ENCODE measurements around the gene HS6ST1. TPM values are rescaled to one million over a fixed set of nuclear protein-coding genes. Genes with fewer than 3 reads are reported as not detected.

Gene HS6ST1
- total and polyA plus RNA-seq, 2 donors (not counting 3 experiments of a cell fraction or from before 2014, with no cell fraction given): 12.8 to 19.4 TPM

DNA sequence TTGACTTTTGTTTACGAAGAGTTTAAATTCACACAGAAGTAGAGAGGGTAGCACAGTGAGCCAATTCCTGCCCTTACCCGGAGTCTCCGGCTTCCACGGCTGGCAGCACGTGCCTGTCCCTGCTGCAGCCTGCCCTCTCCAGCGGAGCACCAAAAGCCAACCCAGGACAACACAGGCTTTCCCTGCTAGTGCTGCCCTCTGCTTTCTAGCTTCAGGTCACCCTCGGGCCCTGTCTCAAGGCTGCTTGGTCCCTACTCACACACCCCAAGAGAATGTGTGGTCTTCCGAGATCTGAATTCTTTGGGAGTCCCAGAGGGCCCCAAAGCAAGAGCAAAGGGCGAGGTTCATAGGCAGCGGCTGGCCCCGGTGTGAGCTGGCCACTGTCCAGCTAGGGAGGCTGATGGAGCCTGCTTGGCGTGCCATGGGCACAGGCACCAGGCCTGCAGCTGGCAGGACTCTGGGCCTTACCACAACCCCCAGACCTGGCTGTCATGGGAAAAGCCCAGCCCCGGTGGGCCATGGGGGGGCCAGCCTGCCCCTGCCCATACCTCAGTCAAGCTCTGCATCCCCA, 7.0 kb upstream of the HS6ST1 start:
- Histone ChIP-seq H3K36me3 (ENCODE audit: control insufficient read depth in 2 of 2, extremely low read depth in 1 of 2, insufficient read depth in 2 of 2, low read length in 2 of 2) (no peaks in the 10 kb centered on the region), H3K9me1 (replicated peaks; ENCODE audit: control insufficient read depth, extremely low read depth, insufficient read depth, low read length) (no peaks in the 10 kb centered on the region), H3K27me3 (ENCODE audit: control insufficient read depth in 2 of 2, insufficient read depth in 2 of 2, low read length in 2 of 2) (no peaks in the 10 kb centered on the region), H3K4me2 (ENCODE audit: insufficient read depth, low read length) (no peak overlapping the region), H3K4me3 (replicated peaks in 1 of 3; ENCODE audit: insufficient read depth in 1 of 3, low read depth in 1 of 3, low read length in 3 of 3) (no peak overlapping the region), H2AFZ (ENCODE audit: low read depth, low read length) (no peak overlapping the region), H3K9me3 (replicated peaks; ENCODE audit: control insufficient read depth, insufficient read depth, low read length) (no peaks in the 10 kb centered on the region), H3K4me1 (ENCODE audit: control insufficient read depth, extremely low read depth, insufficient read depth, low read length) (no peaks in the 10 kb centered on the region), H4K20me1 (replicated peaks; ENCODE audit: control insufficient read depth, extremely low read depth, insufficient read depth, low read length) (no peaks in the 10 kb centered on the region), H3K27ac (ENCODE audit: insufficient read depth, low read depth, low read length) (no peak overlapping the region), H3K79me2 (ENCODE audit: control insufficient read depth, insufficient read depth, low read length) (no peaks in the 10 kb centered on the region), H3K9ac (replicated peaks; ENCODE audit: extremely low read depth, insufficient read depth, low read length) (no peak overlapping the region)
- CTCF ChIA-PET: no interaction called here
- no peak for DNase-seq (ENCODE audit: low read depth, low spot score)
- dilution Hi-C loops (cut with MboI; ENCODE audit: extremely low pct_ligation_motif_present, low sequenced_read_pairs) (no loop called here), intact Hi-C loops (cut with micrococcal nuclease) (loop anchor here (10.0 kb wide), 2 partner anchors 259 to 261 kb away; no protein-coding TSS in a partner anchor)
- POLR2A ChIA-PET: no interaction called here
- no peak for FAIRE-seq
- TF ChIP-seq EZH2 (IDR thresholded peaks at IDR 0.05; ENCODE audit: borderline replicate concordance, low read depth, low read length, severe bottlenecking): no peak
- TF ChIP-seq FOS (IDR thresholded peaks at IDR 0.05; ENCODE audit: borderline replicate concordance, insufficient read depth, low read length): no peak
- TF ChIP-seq POLR2AphosphoS5 (IDR thresholded peaks at IDR 0.05; ENCODE audit: insufficient read depth, low read depth, low read length): no peak
- TF ChIP-seq JUN (IDR thresholded peaks at IDR 0.05; ENCODE audit: borderline replicate concordance, insufficient read depth, insufficient read length, low read depth): no peak
- TF ChIP-seq, protein P1, sequence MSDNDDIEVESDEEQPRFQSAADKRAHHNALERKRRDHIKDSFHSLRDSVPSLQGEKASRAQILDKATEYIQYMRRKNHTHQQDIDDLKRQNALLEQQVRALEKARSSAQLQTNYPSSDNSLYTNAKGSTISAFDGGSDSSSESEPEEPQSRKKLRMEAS (IDR thresholded peaks at IDR 0.05; ENCODE audit: insufficient read depth, insufficient read length): no peak
- no peak for TF ChIP-seq POLR2A (IDR thresholded peaks at IDR 0.05; ENCODE audit: low read depth, low read length)
- no TSS peak for BruUV-seq (replicated peaks)

GRCh38 chr2:128324897-128325410, 6.3 kb upstream of the HS6ST1 start:
- no peaks in the 10 kb centered on the region for H3K36me3 ChIP-seq (ENCODE audit: control insufficient read depth in 2 of 2, extremely low read depth in 1 of 2, insufficient read depth in 2 of 2, low read length in 2 of 2)
- dilution Hi-C loops (cut with MboI; ENCODE audit: extremely low pct_ligation_motif_present, low sequenced_read_pairs) (no loop called here), intact Hi-C loops (cut with micrococcal nuclease) (loop anchor here (5.0 to 10.0 kb wide), 4 partner anchors 207 to 412 kb away; no protein-coding TSS in a partner anchor)

More at GRCh38 chr2:128324897-128325410, 6.3 kb upstream of the HS6ST1 start:
- TF ChIP-seq POLR2A (IDR thresholded peaks at IDR 0.05; ENCODE audit: low read depth, low read length): no peak
- TF ChIP-seq, protein P1 (IDR thresholded peaks at IDR 0.05; ENCODE audit: insufficient read depth, insufficient read length): no peak
- TF ChIP-seq MYC (IDR thresholded peaks at IDR 0.05; ENCODE audit: low read depth, low read length): no peak
- TF ChIP-seq GATA2 (IDR thresholded peaks at IDR 0.05; ENCODE audit: insufficient read depth, insufficient read length, low read depth, low read length): no peak
- ChIA-PET POLR2A (no interaction called here), CTCF (no interaction called here)
- Histone ChIP-seq H3K27me3 (ENCODE audit: control insufficient read depth in 2 of 2, insufficient read depth in 2 of 2, low read length in 2 of 2) (no peaks in the 10 kb centered on the region), H3K9me3 (replicated peaks; ENCODE audit: control insufficient read depth, insufficient read depth, low read length) (no peaks in the 10 kb centered on the region), H2AFZ (ENCODE audit: low read depth, low read length) (no peak overlapping the region), H3K9ac (replicated peaks; ENCODE audit: extremely low read depth, insufficient read depth, low read length) (no peak overlapping the region), H3K27ac (ENCODE audit: insufficient read depth, low read depth, low read length) (no peak overlapping the region), H3K79me2 (ENCODE audit: control insufficient read depth, insufficient read depth, low read length) (no peaks in the 10 kb centered on the region), H4K20me1 (replicated peaks; ENCODE audit: control insufficient read depth, extremely low read depth, insufficient read depth, low read length) (no peaks in the 10 kb centered on the region), H3K4me2 (ENCODE audit: insufficient read depth, low read length) (no peak overlapping the region), H3K4me1 (ENCODE audit: control insufficient read depth, extremely low read depth, insufficient read depth, low read length) (no peaks in the 10 kb centered on the region), H3K4me3 (replicated peaks in 1 of 3; ENCODE audit: insufficient read depth in 1 of 3, low read depth in 1 of 3, low read length in 3 of 3) (no peak overlapping the region), H3K9me1 (replicated peaks; ENCODE audit: control insufficient read depth, extremely low read depth, insufficient read depth, low read length) (no peaks in the 10 kb centered on the region)
- no peak for DNase-seq (ENCODE audit: low read depth, low spot score)
- no TSS peak for BruUV-seq (replicated peaks)
- FAIRE-seq: no peak
